B cell (primary cell): ENCODE data around the gene LGI4. TPM values are rescaled to one million over a fixed set of nuclear protein-coding genes. Genes with fewer than 3 reads are reported as not detected.

Experiments used
- ATAC-seq: fragments of 200-7000 bp; cut with Tn5 transposase; one replicate; pipeline ENCODE4 v1.10.0; 2021; ENCODE audit warnings: low read depth, mild to moderate bottlenecking, moderate number of reproducible peaks, moderate library complexity
- CTCF ChIA-PET: fragments of 350-600 bp; sonication (Branson Sonifier 250); formaldehyde crosslinking; loops from one replicate; lab custom pipeline; 2021; ENCODE audit warnings: antibody characterized with exemption, inconsistent platforms; lab: Charles Lee
- POLR2A ChIA-PET: fragments of 350-600 bp; sonication (Branson Sonifier 250); formaldehyde crosslinking; loops from one replicate; lab custom pipeline; 2021; ENCODE audit warnings: antibody characterized with exemption; lab: Charles Lee
- DNase-seq: peaks from one replicate; pipeline ENCODE4 v3.0.0; 2013
- H2AFZ ChIP-seq: 2 replicates; pipeline ENCODE4 v1.6.1; 2012; ENCODE audit warnings: mild to moderate bottlenecking, low read depth, low read length; ENCODE audit not compliant: insufficient read depth, poor library complexity, severe bottlenecking
- H3K27ac ChIP-seq, 2 donors: 1 replicate in 1 of 2; 2 replicates in 1 of 2; pipeline ENCODE4 v1.5.1; 2012 to 2013; ENCODE audit warnings: low read length in 2 of 2, mild to moderate bottlenecking in 2 of 2, moderate library complexity in 1 of 2
- H3K27me3 ChIP-seq, 4 experiments: fragments of 200-600 bp in 1 of 4; sonication (generic) in 1 of 4; replicated peaks in 1 of 4; 1 replicate in 2 of 4; 2 replicates in 2 of 4; pipeline versions ENCODE4 v1.6.1 to v1.7.0; 2013 to 2016; ENCODE audit warnings: low read length in 3 of 4, mild to moderate bottlenecking in 2 of 4, mixed read lengths in 1 of 4, moderate library complexity in 1 of 4; ENCODE audit not compliant: insufficient read depth in 4 of 4, control insufficient read depth in 3 of 4; ENCODE audit errors: control extremely low read depth in 1 of 4
- H3K36me3 ChIP-seq, 2 experiments: replicated peaks in 1 of 2; 1 replicate in 1 of 2; 2 replicates in 1 of 2; pipeline versions ENCODE4 v1.6.1 to v1.7.1; 2013; ENCODE audit warnings: low read length in 1 of 2; ENCODE audit not compliant: insufficient read depth in 2 of 2, control insufficient read depth in 1 of 2; ENCODE audit errors: control extremely low read depth in 1 of 2, extremely low read depth in 1 of 2
- H3K4me1 ChIP-seq, 2 donors: fragments of 200-600 bp in 1 of 2; sonication (generic) in 1 of 2; 1 replicate in 1 of 2; 2 replicates in 1 of 2; pipeline versions ENCODE4 v1.5.1 to v1.6.1; 2013 to 2017; ENCODE audit warnings: low read length in 2 of 2; ENCODE audit not compliant: control insufficient read depth in 2 of 2, insufficient read depth in 2 of 2
- H3K4me2 ChIP-seq: replicated peaks from 2 replicates; pipeline ENCODE3; 2012; ENCODE audit warnings: mild to moderate bottlenecking, low read depth, low read length; ENCODE audit not compliant: poor library complexity, severe bottlenecking
- H3K4me3 ChIP-seq, 5 experiments: fragments of 200-600 bp in 1 of 5; sonication (generic) in 1 of 5; 1 replicate in 3 of 5; 2 replicates in 2 of 5; pipeline versions ENCODE4 v1.5.1 to v1.7.0; 2011 to 2016; ENCODE audit warnings: low read length in 4 of 5, mild to moderate bottlenecking in 4 of 5, low read depth in 2 of 5, control low read depth in 1 of 5, moderate library complexity in 1 of 5; ENCODE audit not compliant: insufficient read depth in 1 of 5; ENCODE audit errors: control extremely low read depth in 1 of 5, extremely low read depth in 1 of 5
- H3K79me2 ChIP-seq: fragments of 200-600 bp; sonication (generic); one replicate; pipeline ENCODE4 v1.6.0; 2016; ENCODE audit warnings: low read length; ENCODE audit not compliant: control insufficient read depth, insufficient read depth
- H3K9ac ChIP-seq: fragments of 200-600 bp; sonication (generic); 2 replicates; pipeline ENCODE4 v1.6.1; 2017; ENCODE audit warnings: mild to moderate bottlenecking, low read length, moderate library complexity
- H3K9me3 ChIP-seq, 3 donors: one replicate each; pipeline versions ENCODE4 v1.6.1 to v1.7.1; 2013; ENCODE audit warnings: low read length in 2 of 3; ENCODE audit not compliant: control insufficient read depth in 2 of 3, insufficient read depth in 1 of 3; ENCODE audit errors: control extremely low read depth in 1 of 3
- H4K20me1 ChIP-seq: 2 replicates; pipeline ENCODE4 v1.6.0; 2012; ENCODE audit warnings: mild to moderate bottlenecking, low read length; ENCODE audit not compliant: insufficient read depth, control insufficient read depth, poor library complexity, severe bottlenecking
- H3K27ac Mint-ChIP-seq: one replicate; pipeline ENCODE4 v1.8.0; 2021; ENCODE audit warnings: mixed read lengths
- H3K27me3 Mint-ChIP-seq: one replicate; pipeline ENCODE4 v1.8.0; 2021; ENCODE audit warnings: mixed read lengths
- H3K4me1 Mint-ChIP-seq: one replicate; pipeline ENCODE4 v1.8.0; 2021; ENCODE audit warnings: mixed read lengths
- H3K4me3 Mint-ChIP-seq: one replicate; pipeline ENCODE4 v1.8.0; 2021; ENCODE audit warnings: mixed read lengths
- H3K9me3 Mint-ChIP-seq: one replicate; pipeline ENCODE4 v1.8.0; 2022; ENCODE audit warnings: mixed read lengths; ENCODE audit not compliant: insufficient read depth
- EZH2 ChIP-seq: IDR thresholded peaks from 2 replicates; pipeline ENCODE4 v1.6.1; 2012; ENCODE audit warnings: borderline replicate concordance, low read depth, mild to moderate bottlenecking, moderate library complexity, low read length; ENCODE audit not compliant: insufficient read depth, poor library complexity, severe bottlenecking
- WGBS: methylation state at CpG from one replicate; pipeline ENCODE4 v1.1.5; 2013; ENCODE audit warnings: missing lambda C conversion rate; ENCODE audit not compliant: insufficient coverage; 5-methylcytosine and 5-hydroxymethylcytosine counted together
- intact Hi-C: fragments of 100-400 bp; cut with micrococcal nuclease; formaldehyde crosslinking; loops from one replicate; pipeline ENCODE4 v1.10.0; 2022
- polyA plus RNA-seq: library from polyadenylated mRNA; depleted of rRNA; stranded (reverse); fragments of >200 nt; gene quantifications from 2 replicates; pipeline ENCODE4 v1.2.3, GENCODE V29; 2012
- total RNA-seq, 2 donors: library from RNA; stranded (reverse); fragments of 120-200 nt in 1 of 2; gene quantifications; 1 replicate in 1 of 2; 2 replicates in 1 of 2; pipeline versions ENCODE4 v1.2.3 to v1.2.4, GENCODE V29; 2013 to 2022
- TF ChIP-seq, protein P1 (sequence below): fragments of 200-600 bp; IDR thresholded peaks from one replicate; pipeline ENCODE4 v1.8.0; 2022; ENCODE audit warnings: antibody characterized with exemption, mild to moderate bottlenecking

The LGI4 gene
- total and polyA plus RNA-seq, 2 donors (not counting 1 experiment from before 2014, with no cell fraction given) = 0.40 to 0.59 TPM

GRCh38 chr19:35178701-35179100 is 43.8 kb upstream of the LGI4 start:
- H2AFZ ChIP-seq = no peak overlapping the region
- no peaks in the 10 kb centered on the region for H3K36me3 ChIP-seq
- H3K4me2 ChIP-seq = no peak overlapping the region
- TF ChIP-seq EZH2 = no peak
- TF ChIP-seq, protein P1, sequence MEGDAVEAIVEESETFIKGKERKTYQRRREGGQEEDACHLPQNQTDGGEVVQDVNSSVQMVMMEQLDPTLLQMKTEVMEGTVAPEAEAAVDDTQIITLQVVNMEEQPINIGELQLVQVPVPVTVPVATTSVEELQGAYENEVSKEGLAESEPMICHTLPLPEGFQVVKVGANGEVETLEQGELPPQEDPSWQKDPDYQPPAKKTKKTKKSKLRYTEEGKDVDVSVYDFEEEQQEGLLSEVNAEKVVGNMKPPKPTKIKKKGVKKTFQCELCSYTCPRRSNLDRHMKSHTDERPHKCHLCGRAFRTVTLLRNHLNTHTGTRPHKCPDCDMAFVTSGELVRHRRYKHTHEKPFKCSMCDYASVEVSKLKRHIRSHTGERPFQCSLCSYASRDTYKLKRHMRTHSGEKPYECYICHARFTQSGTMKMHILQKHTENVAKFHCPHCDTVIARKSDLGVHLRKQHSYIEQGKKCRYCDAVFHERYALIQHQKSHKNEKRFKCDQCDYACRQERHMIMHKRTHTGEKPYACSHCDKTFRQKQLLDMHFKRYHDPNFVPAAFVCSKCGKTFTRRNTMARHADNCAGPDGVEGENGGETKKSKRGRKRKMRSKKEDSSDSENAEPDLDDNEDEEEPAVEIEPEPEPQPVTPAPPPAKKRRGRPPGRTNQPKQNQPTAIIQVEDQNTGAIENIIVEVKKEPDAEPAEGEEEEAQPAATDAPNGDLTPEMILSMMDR = no peak
- H4K20me1 ChIP-seq = no peaks in the 10 kb centered on the region
- no peak overlapping the region for H3K4me3 ChIP-seq
- Mint-ChIP-seq H3K27me3 (no peaks in the 10 kb centered on the region), H3K4me1 (peaks cover 2% of the 10 kb centered on the region), H3K4me3 (no peak overlapping the region), H3K9me3 (no peaks in the 10 kb centered on the region), H3K27ac (no peak overlapping the region)
- ATAC-seq (no peak), DNase-seq (no peak)
- 79% methylated on average over 2 of the region's 2 CpGs for WGBS
- POLR2A ChIA-PET = interaction anchor here (0.9 to 1.1 kb wide), 3 partner anchors 25 to 27 kb away, joined by 4 to 6 read pairs (median 5); no protein-coding TSS in a partner anchor
- H3K79me2 ChIP-seq = no peaks in the 10 kb centered on the region
- H3K9ac ChIP-seq = no peak overlapping the region
- H3K27ac ChIP-seq = no peak overlapping the region
- no peaks in the 10 kb centered on the region for H3K27me3 ChIP-seq
- H3K9me3 ChIP-seq = peaks cover 1 to 8% (median 2%) of the 10 kb centered on the region in 3 donors
- H3K4me1 ChIP-seq = no peaks in the 10 kb centered on the region
- intact Hi-C loops = no loop called here
- CTCF ChIA-PET = interaction anchor here (0.9 to 3.2 kb wide), 4 partner anchors 16 to 112 kb away, joined by 3 to 9 read pairs (median 5); partner anchors contain the start of gene FXYD5
